ENCODE measurements around the gene MGMT. TPM values are rescaled to one million over a fixed set of nuclear protein-coding genes. Genes with fewer than 3 reads are reported as not detected.

Gene MGMT
- total RNA-seq, 1 donor from 2014 or later: 20.9 TPM

DNA sequence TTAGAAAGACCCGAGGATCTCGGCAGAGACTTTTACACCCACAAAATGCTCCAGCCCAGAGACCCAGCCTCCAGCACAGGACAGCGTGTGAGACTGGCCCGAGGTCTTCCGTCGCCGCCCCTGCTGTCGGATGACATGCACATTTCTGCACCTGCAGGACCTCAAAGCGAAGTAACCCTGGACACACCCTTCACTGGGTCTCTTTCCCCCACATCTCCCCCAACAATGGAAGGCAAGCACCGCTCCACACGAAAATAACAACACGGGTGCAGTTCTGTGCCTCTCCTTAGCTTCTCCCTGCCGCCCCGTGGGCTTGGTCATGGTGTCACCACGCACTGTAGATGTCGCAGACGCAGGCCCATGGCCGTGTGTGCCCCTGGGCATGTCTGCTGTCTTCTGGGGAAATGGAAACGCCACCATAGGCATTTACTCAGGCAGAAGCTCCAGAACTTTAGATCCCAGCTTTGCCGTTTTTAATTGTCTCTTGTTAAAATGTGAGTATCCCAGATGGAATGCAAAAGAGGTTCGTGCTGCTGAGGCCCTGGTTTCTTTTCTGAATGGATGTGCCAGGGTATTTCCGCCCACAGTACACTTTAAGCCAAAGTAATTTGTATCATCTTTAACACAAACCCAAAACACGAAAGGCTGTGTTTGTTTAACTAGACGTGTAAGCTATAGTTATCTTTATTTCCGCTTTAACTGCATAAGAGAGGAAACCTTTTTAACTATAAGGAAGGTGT is 237.9 kb downstream of the MGMT start:
- DNase-seq (ENCODE audit: low read depth): no peak

DNA sequence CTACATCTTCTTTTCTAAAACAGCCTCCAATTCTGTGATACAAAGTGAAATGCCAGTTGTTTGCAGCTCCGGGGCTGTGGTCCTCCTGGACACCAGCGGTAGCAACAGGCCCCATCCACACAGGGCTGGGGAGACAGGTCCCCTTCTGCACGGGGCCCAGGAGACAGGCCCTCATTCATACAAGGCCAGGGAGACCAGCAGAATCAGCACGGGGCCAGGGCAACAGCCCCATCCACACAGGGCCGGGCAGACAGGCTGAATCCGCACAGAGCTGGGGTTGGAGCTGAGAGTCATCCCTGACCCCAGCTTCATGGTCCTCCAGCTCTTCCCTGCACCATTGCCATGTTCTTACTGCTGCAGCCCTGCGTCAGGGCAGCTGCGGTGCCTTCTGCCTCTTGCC is 238.6 kb downstream of the MGMT start:
- DNase-seq (ENCODE audit: low read depth): no peak

DNA sequence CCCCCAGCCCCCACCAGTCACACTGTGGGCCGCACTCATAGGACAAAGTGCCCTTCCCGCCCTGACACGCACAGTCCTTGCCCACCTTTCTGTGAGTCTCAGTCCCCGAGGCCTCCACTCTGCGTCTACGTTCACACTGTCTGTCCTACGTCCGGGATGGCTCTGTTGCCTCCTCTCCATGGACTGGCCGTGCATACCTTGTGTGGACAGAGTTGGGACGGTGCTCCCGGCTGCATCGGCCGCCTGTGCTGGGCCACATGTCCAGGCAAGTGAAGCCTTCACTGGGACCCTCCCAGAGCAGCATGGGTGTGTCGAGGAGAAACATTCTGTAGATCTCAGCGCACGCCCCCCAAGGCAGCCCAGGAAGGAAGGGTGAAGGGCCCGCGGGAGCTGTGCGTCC is 239.0 kb downstream of the MGMT start:
- DNase-seq (ENCODE audit: low read depth): no peak

DNA sequence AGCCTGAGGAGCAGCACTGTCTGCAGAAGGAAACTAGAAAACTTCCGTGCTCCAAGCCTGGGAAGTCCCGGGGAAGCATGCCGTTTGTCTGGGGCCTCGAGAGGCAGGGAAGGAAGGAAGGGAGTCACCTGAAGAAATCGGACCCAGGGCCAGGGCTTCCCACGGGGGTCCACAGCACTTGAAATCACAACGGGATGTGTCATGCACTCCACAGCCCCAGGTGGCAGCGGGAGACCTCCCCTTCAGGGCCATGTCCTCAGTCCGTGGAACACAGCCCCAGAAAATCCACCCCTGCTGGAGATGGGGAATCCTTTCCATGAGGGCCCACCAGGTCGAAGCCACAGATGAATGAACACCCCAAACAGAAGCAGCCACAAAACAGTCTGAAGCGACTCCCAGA is 239.5 kb downstream of the MGMT start:
- DNase-seq (ENCODE audit: low read depth): no peak

DNA sequence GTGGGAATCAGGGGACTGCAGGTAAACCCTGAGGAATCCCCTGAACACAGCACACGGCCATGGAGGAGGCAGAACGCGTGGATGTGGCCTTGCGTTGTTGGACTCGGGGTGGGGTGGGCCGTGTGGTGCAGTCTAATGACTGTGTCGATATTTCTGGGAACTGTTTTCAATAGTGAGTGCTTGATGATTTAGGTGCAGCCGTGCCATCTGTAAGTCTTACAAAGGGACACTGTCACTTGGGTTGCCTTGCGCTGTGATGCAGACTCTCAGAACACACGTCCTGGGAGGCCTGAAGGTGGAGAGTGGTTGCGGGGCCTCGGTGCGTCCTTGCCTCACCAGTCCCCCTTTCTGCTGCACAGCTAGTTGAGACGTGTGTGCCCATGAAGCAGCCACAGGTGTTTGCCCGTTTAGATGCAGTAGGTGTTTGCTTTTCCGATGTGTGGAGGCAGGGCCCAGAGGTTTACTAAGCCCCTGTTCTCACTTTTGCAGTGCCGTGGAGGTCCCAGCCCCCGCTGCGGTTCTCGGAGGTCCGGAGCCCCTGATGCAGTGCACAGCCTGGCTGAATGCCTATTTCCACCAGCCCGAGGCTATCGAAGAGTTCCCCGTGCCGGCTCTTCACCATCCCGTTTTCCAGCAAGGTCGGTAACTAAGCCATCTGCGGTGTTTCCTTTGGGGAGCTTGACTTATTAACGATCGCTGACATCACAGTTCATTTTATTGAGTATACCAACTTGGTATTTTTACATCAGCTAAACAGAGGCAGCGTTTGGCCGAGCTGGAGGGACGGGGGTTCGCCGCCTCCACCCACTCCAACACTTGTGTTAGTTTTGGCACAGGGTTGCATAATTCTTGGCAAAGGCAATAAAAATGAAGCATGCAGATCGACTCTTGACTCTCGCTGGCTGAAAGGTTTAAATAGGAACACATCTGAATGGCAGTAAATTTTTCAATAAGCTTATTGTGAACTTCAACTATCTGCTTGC is 240.7 kb downstream of the MGMT start:
- peak; percentile 44 for DNase-seq (ENCODE audit: low read depth)

DNA sequence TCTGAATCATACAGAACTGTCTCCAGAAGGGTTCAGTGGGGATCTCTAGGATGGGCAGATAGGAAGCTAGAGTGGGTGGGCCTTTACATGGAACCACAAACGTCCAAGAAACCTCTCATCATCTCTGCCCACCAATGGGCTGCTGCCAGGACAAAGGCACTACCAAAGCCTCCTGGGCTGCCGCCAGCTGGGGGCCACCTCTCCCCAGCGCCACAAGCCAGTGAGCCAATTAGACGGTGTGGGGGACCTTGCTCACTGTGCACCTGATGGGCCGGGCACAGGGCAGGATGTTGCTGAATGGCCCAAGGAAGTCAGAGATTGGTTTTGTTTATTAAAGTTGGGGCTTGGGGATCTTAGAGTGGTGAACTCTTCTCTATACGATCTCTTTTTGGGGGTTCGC is 242.1 kb downstream of the MGMT start:
- no peak for DNase-seq (ENCODE audit: low read depth)

DNA sequence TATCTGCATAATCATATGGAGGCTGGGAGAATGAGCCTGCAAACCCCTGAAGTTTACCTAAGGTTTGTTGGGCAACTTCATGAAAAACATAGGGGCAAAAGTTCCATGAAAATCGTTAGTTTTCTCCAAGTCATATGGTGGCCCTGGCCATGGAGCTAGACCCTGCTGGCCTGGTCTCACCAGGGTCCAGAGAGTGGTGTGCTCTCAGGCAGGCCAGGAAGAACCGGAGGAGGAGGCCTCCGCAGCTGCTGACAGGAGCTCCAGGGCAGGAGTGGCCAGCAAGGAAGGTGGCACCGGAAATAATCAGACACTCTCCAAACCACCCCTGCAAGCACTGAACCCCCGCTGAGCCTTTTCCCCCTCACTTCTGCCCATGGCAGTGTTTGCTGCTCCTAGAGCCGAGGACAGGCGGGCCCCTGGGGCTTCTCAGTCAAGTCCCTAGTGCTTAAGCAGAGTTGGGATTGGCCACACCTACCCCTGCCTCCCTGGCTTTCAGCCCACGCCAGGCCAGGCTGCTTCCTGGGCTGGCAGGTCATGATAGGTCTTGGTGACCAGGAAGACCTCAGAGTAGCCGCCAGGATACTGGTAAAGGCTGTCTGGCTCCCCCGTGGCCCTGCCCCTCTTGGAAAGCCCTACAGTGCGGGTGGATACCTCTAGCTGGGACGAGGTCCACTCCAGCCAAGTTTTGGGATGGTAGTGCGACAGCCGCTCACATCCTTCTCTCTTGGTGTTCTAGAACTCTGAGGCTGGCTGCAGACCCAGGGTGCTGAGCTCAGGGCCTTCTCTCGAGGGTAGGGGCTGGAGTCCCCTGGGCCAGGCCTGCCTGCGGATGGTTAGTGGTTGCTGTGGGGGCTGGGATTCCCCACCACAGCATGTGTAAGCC is 242.8 kb downstream of the MGMT start:
- DNase-seq (ENCODE audit: low read depth): no peak

- no peak for DNase-seq (ENCODE audit: low read depth)
Observed at GRCh38 chr10:129710510-129710847, 243.4 kb downstream of the MGMT start.

- no peak for DNase-seq (ENCODE audit: low read depth)
Observed at GRCh38 chr10:129711291-129711690, 244.2 kb downstream of the MGMT start.

GRCh38 chr10:129712000-129712399 is 245.0 kb downstream of the MGMT start:
- no peak for DNase-seq (ENCODE audit: low read depth)

GRCh38 chr10:129713659-129714265 is 246.7 kb downstream of the MGMT start:
- DNase-seq (ENCODE audit: low read depth): no peak

DNA sequence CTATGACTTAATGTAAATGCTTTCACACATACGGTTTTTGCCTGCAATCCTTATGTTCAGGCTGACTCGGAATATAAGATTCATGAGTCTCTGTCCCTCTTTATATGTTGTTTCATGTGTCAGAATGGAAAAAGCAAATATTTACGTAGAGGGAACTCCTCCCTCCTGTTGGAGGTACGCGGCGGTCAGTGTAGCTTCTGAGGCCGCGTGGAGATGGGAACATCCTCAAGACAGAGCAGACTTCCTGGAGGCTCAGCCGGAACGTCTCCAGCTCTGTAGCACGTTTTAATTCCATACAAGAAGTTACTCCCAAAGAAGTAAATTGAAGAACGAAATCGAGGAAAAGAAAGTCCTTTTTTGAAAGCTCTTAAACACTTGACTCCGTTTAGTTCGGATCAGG is 248.8 kb downstream of the MGMT start:
- no peak for DNase-seq (ENCODE audit: low read depth)

DNA sequence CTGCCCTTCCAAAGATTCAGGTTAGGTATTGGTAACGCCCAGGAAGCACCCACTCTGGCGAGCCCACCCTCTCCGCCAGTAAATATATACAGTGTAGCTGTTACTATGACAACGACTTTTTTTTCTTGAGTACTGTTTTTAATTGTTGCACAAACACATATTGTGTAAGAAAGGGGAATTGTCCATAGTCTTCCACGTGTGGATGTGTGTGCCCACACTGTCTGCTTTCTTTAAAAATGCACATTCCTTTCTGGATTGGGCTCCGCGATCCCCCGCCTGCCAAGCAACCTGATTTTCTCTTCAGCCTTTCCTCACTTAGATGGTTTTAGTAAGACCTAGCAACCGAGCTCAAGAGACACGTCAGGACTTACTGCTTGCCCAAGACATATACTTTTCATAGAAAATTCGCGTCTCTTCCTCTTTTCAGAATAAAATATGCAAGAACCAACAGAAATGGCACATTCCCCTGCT is 249.2 kb downstream of the MGMT start:
- no peak for DNase-seq (ENCODE audit: low read depth)

DNA sequence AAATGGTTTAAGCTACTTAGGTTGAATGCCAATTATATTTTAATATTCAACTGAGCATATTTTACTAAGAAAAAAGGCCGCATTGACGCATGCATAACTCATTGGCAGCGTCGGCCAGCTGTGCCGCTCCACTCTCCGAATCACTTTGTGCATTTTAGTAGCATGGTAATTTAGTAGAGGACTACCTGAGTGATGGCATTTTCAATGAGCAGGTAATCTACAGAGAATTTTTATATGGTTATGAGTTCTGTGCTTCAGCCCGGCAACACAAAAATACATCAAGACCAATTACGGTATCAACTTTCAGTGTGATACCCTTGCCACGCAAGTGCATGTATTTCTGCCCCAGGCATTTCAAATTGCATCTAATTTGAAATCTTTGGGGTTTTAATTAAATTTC is 249.8 kb downstream of the MGMT start:
- DNase-seq (ENCODE audit: low read depth): no peak

DNA sequence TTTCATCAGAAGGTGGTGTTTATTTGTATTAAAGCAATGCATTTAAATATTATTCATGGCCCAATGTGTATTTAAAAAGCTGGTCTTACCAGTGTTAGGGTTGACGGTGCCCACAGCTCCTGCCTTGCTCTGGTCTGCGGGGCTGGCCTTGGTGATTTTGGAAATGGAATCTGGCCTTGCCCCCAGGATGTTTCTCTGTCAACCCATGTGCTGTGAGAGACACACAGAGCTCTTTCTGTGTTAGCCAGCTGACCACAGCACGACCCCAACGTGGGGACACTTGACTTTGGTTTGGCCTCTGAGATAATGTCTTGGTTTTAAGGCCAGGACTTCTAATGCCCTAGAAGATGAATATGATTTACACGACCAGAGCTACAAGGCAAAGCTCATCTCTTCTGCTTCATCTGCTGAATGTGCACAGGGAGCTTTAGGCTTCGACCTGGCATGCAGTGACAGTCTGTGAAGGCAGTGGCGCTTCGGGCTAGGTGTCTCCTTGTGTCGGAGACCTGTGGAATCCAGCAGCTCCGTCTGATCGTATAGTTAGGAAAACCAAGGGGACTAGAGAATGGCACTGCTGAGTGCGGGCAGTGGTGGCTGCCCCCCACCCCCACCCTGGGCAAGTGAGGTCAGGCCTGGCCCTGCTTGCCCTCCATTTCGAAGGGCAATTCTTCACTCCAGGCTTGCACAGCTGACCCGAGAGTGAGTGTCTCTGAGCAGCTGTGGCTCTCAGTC is 250.9 kb downstream of the MGMT start:
- peak; percentile 49 for DNase-seq (ENCODE audit: low read depth)

DNA sequence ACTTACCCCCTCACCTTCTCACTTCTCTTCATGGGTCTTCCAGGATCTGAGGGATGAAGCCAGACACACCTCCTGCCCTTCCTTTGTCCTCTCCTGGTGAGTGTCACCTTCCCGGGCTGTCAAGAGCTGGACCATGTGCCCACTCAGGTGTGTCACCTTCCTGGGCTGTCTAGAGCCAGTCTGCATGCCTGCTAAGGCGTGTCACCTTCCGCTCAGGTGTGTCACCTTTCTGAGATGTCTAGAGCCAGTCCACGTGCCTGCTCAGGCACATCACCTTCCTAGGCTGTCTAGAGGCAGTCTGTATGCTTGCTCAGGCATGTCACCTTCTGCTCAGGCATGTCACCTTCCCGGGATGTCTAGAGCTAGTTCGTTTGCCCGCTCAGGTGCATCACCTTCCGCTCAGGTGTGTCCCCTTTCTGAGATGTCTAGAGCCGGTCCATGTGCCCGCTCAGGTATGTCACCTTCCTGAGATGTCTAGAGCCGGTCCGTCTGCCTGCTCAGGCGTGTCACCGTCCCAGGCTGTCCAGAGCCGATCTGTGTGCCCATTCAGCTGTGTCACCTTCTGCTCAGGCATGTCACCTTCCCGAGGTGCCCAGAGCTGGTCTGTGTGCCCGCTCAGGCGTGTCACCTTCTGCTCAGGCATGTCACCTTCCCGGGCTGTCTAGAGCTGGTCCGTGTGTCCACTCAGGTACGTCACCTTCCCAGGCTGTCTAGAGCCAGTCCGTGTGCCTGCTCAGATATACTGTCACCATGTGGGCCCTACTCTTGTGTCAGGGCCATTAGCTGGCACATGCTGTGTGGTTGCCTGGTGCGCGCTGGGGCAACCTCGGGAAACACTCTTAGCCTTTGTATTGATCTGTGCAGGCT is 251.7 kb downstream of the MGMT start:
- no peak for DNase-seq (ENCODE audit: low read depth)

DNA sequence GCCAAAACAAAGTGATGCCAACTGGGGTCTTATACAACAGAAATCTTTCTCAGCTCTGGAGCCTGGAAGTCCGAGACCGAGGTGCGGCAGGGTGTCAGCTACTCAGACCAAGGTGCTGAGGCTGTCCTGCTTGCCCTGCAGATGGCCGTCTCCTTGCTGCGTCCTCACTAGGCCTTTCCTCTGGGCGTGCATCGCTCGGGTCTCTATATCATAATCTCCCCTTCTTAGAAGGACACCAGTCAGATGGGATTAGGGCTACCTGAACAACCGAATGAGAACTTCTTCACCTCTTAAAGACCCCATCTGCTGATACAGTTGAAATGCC is 252.3 kb downstream of the MGMT start:
- no peak for DNase-seq (ENCODE audit: low read depth)

DNA sequence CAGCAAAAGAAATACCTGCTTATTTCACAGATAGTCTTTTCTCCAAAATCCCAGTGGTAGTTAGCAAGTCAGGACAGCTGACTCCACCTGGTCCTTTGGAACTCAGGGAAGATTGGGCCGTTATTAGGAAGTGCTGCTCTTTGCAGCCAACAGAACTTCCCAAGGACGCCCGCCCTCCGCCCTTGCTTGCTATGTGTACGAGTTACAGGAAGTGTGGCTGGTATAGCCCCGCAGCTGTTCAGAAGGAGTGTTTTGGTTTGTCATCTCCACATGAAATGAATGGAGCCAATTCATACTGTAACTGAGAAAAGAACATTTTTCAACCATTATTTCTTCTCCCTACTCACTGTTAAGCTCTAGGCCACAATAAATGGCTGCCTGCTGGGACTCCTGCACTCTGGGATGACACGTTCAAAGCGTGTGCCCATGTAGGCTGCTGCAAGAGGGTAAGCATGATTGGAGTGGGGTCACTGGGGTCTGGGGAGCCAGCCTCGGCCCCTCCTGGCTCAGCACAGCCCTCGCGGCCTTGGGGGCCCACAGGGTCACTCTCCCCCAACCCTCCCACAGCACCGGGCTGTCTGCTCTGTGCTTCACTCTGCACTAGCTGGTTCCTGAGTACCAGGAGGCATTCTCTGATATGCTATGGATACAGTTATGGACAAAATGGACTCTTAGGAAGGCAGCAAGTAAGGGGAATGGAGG is 253.0 kb downstream of the MGMT start:
- no peak for DNase-seq (ENCODE audit: low read depth)

DNA sequence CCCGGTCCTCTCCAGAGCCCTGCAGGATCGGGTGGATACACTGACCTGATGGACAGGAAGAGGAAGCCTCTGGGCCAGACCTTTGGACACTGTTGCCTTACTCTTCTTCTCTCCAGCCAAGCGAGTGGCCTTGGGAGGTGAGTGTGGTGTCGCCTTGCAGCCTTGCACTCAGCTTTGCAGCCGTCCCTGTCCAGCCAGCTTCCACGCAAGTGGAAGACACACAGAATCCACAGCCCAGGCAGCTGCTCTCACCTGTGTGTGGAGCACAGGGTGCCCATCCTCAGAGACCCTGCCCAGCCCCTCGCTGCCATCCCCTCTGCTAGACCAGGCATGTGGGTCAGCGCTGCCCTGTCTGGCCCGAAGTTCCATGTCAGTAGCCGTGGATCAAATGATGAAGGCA is 258.0 kb downstream of the MGMT start:
- no peak for DNase-seq (ENCODE audit: low read depth)
